K562 (cell line): ENCODE results near the gene PACRG. TPM values are rescaled to one million over a fixed set of nuclear protein-coding genes. Genes with fewer than 3 reads are reported as not detected.

Experiments
- ATAC-seq: fragments of 200-7000 bp; cut with Tn5 transposase; 3 replicates; pipeline ENCODE4 v1.9.1; 2020; ENCODE audit warnings: moderate library complexity
- BruUV-seq: library from RNA; stranded (reverse); fragments of 400-500 nt; replicated peaks from 2 replicates; lab custom pipeline; 2021; lab: Mats Ljungman, UMichigan
- CTCF ChIA-PET: fragments of 300-600 bp; formaldehyde crosslinking; extraction: SDS; loops from one replicate; lab custom pipeline; 2021; ENCODE audit warnings: low intra/inter-chr PET ratio; lab: Yijun Ruan, JAX
- POLR2A ChIA-PET: fragments of 300-600, 350-650 bp; sonication (Branson Sonifier 250); formaldehyde crosslinking; extraction: SDS; loops from one replicate; lab custom pipeline; 2021; ENCODE audit warnings: antibody characterized with exemption, inconsistent platforms; lab: Yijun Ruan, JAX
- DNase-seq, 4 experiments: peaks; one replicate each; pipeline versions ENCODE4 v3.0.0 to v3.0.0-alpha.2; 2011 to 2018; ENCODE audit warnings: low spot score in 3 of 4, mixed read lengths in 3 of 4; ENCODE audit errors: extremely low read depth in 1 of 4
- FAIRE-seq: peaks from 2 replicates; lab custom pipeline; 2011; peaks lifted over from hg19 to GRCh38; lab: Jason Lieb, UNC
- H2AFZ ChIP-seq: 2 replicates; pipeline ENCODE4 v1.6.0; 2011; ENCODE audit warnings: low read depth, low read length, control low read depth, inconsistent platforms
- H3K27ac ChIP-seq: fragments of 200-600 bp; 3 replicates; pipeline ENCODE4 v1.8.0; 2011; ENCODE audit warnings: low read depth, mild to moderate bottlenecking, control low read depth, inconsistent platforms, low read length, moderate library complexity, mixed read lengths; ENCODE audit errors: extremely low read depth
- H3K27me3 ChIP-seq, 2 experiments: fragments of 300-600 bp in 1 of 2; 2 replicates in 1 of 2; 3 replicates in 1 of 2; pipeline versions ENCODE4 v1.6.0 to v1.8.0; 2011; ENCODE audit warnings: inconsistent platforms in 2 of 2, low read length in 2 of 2, mild to moderate bottlenecking in 1 of 2, mixed read lengths in 1 of 2, moderate library complexity in 1 of 2; ENCODE audit not compliant: control insufficient read depth in 2 of 2, insufficient read depth in 2 of 2
- H3K36me3 ChIP-seq: fragments of 300-600 bp; 3 replicates; pipeline ENCODE4 v1.8.0; 2011; ENCODE audit warnings: mild to moderate bottlenecking, low read length, inconsistent platforms; ENCODE audit not compliant: control insufficient read depth, insufficient read depth
- H3K4me1 ChIP-seq, 2 experiments: fragments of 200-600 bp in 1 of 2; replicated peaks in 1 of 2; 2 replicates in 1 of 2; 3 replicates in 1 of 2; pipeline versions ENCODE4 v1.5.1 to v1.8.0; 2011; ENCODE audit warnings: inconsistent platforms in 2 of 2, low read length in 2 of 2, mild to moderate bottlenecking in 1 of 2, mixed read lengths in 1 of 2, moderate library complexity in 1 of 2; ENCODE audit not compliant: control insufficient read depth in 2 of 2, insufficient read depth in 2 of 2
- H3K4me2 ChIP-seq: 2 replicates; pipeline ENCODE4 v1.6.1; 2011; ENCODE audit warnings: low read length, control low read depth, inconsistent platforms, mixed read lengths; ENCODE audit not compliant: insufficient read depth
- H3K4me3 ChIP-seq: fragments of 200-600 bp; sonication (generic), shearing (Covaris generic); 2 replicates; pipeline ENCODE4 v1.5.1; 2016; ENCODE audit warnings: control low read depth, inconsistent platforms
- H3K79me2 ChIP-seq: fragments of 200-600 bp; 3 replicates; pipeline ENCODE4 v1.8.0; 2011; ENCODE audit warnings: low read length, inconsistent platforms; ENCODE audit not compliant: control insufficient read depth, insufficient read depth
- H3K9ac ChIP-seq, 2 experiments: 2 replicates each; pipeline versions ENCODE4 v1.6.0 to v1.6.1; 2011; ENCODE audit warnings: low read depth in 2 of 2, low read length in 2 of 2, control low read depth in 1 of 2, inconsistent platforms in 1 of 2, mild to moderate bottlenecking in 1 of 2, mixed read lengths in 1 of 2; ENCODE audit not compliant: insufficient read depth in 1 of 2
- H3K9me1 ChIP-seq: one replicate; pipeline ENCODE4 v1.6.0; 2011; ENCODE audit warnings: inconsistent platforms, mild to moderate bottlenecking, low read length, moderate library complexity; ENCODE audit not compliant: control insufficient read depth, insufficient read depth
- H3K9me3 ChIP-seq: replicated peaks from 2 replicates; pipeline ENCODE4 v1.5.1; 2011; ENCODE audit warnings: low read depth, low read length, inconsistent platforms; ENCODE audit not compliant: control insufficient read depth, insufficient read depth
- H4K20me1 ChIP-seq: replicated peaks from 2 replicates; pipeline ENCODE4 v1.6.1; 2011; ENCODE audit warnings: low read length, inconsistent platforms, mixed read lengths; ENCODE audit not compliant: control insufficient read depth, insufficient read depth
- BCLAF1 ChIP-seq, 2 experiments: fragments of 450-650 bp in 1 of 2; IDR thresholded peaks; 2 replicates each; pipeline ENCODE4 v1.6.1; 2011 to 2017; ENCODE audit warnings: low read depth in 2 of 2, antibody characterized with exemption in 1 of 2, borderline replicate concordance in 1 of 2, low read length in 1 of 2, mild to moderate bottlenecking in 1 of 2, mixed read lengths in 1 of 2; ENCODE audit not compliant: control insufficient read depth in 1 of 2
- FOXP1 ChIP-seq: sonication (generic); formaldehyde crosslinking; IDR thresholded peaks from 2 replicates; pipeline ENCODE4 v1.8.0; 2022; ENCODE audit warnings: mild to moderate bottlenecking, missing genetic modification reagents
- POU5F1 ChIP-seq: fragments of 150-350 bp; IDR thresholded peaks from 2 replicates; pipeline ENCODE4 v1.6.1; 2014; ENCODE audit warnings: borderline replicate concordance, low read length, low read depth, mild to moderate bottlenecking; ENCODE audit not compliant: partially characterized antibody
- PTTG1 ChIP-seq: fragments of 450-650 bp; IDR thresholded peaks from 2 replicates; pipeline ENCODE4 v1.6.1; 2016; ENCODE audit warnings: low read depth, mild to moderate bottlenecking, missing genetic modification characterization, missing compliant biosample characterization
- RBFOX2 ChIP-seq: fragments of 200-400 bp; formaldehyde crosslinking; IDR thresholded peaks from 2 replicates; pipeline ENCODE4 v1.6.1; 2017; ENCODE audit warnings: low read depth, mild to moderate bottlenecking, low read length, moderate library complexity
- ZFX ChIP-seq: sonication (generic); formaldehyde crosslinking; IDR thresholded peaks from 2 replicates; pipeline ENCODE4 v1.8.0; 2022; ENCODE audit warnings: mild to moderate bottlenecking, missing genetic modification reagents, moderate library complexity
- WGBS: fragments of 100-300 bp; shearing (Covaris generic); methylation state at CpG from one replicate; pipeline ENCODE4 v1.1.6; 2016; ENCODE audit warnings: low coverage, mixed read lengths; ENCODE audit not compliant: insufficient coverage; ENCODE audit errors: missing lambda C conversion rate; 5-methylcytosine and 5-hydroxymethylcytosine counted together
- in situ Hi-C: fragments of 300-500 bp; cut with MboI; formaldehyde crosslinking; loops from 4 replicates; pipeline ENCODE4 v1.15.0; 2018; ENCODE audit warnings: inconsistent platforms, mixed read lengths
- intact Hi-C: fragments of 100-400 bp; cut with micrococcal nuclease; formaldehyde crosslinking; loops from 2 replicates; pipeline ENCODE4 v1.14.2; 2022
- polyA plus RNA-seq, 8 experiments: library from polyadenylated mRNA; depleted of rRNA in 4 of 8; stranded (reverse) in 5 of 8; unstranded in 3 of 8; fragments of >200 nt; fragmentation: Nextera tagmentation in 2 of 8; fragmentation: Illumina TruSeq in 1 of 8; extraction: Ambion mirVana in 2 of 8; extraction: Trizol in 1 of 8; gene quantifications; 2 replicates each; pipeline versions ENCODE4 v1.2.1 to v1.2.3, GENCODE V29; 2011 to 2014; ENCODE audit warnings: inconsistent platforms in 1 of 8, missing spikeins in 1 of 8
- total RNA-seq, 7 experiments: library from RNA; depleted of rRNA in 6 of 7; stranded (reverse); fragments of >200 nt in 6 of 7; fragmentation: Illumina TruSeq in 2 of 7; extraction: Trizol in 2 of 7; gene quantifications; 2 replicates each; pipeline versions ENCODE4 v1.2.1 to v1.2.3, GENCODE V29; 2011 to 2021; ENCODE audit warnings: low replicate concordance in 1 of 7
- TF ChIP-seq, protein P1 (sequence below): fragments of 450-650 bp; IDR thresholded peaks from 2 replicates; pipeline ENCODE4 v1.7.1; 2018; ENCODE audit warnings: mild to moderate bottlenecking, low read depth; ENCODE audit not compliant: partially characterized antibody

The PACRG gene
- total and polyA plus RNA-seq, 9 of the 15 experiments (the other 6 are each of a cell fraction or from before 2014, with no cell fraction given), result 0.04 TPM; not detected in 8

DNA sequence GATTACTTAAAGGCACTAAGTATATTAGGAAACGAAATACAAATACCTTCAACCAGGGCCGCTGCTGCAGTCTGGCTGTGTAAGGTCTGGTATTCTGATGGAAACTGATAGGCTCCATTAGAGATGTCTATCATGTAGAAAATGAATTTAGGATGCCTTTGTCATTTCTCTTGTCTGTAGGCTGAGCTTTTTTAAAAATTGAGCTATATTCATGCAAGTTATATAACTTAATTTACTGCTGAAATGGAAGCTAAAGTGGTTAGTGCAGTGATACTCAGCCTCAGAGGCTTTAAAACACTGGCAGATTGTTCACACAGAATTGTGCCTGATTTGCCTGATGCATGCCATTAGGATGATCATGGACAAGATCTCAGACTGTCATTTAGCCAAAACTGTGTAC is 400.6 kb downstream of the PACRG start (continued):
- TF ChIP-seq BCLAF1 (IDR thresholded peaks at IDR 0.05; ENCODE audit: borderline replicate concordance in 1 of 2, control insufficient read depth in 1 of 2, low read depth in 2 of 2, low read length in 1 of 2) (no peak), FOXP1 (CRISPR knock-in tag) (no peak)

GRCh38 chr6:163132050-163132750 is 404.4 kb downstream of the PACRG start:
- in situ Hi-C loops, result no loop called here

More at GRCh38 chr6:163132050-163132750, 404.4 kb downstream of the PACRG start:
- H3K9me1 ChIP-seq, result no peaks in the 10 kb centered on the region
- FAIRE-seq, result no peak
- H3K4me3 ChIP-seq, result no peak overlapping the region
- no peak overlapping the region for H2AFZ ChIP-seq
- H3K9me3 ChIP-seq, result no peaks in the 10 kb centered on the region
- intact Hi-C loops, result no loop called here
- no peak overlapping the region for H3K27ac ChIP-seq
- TF ChIP-seq ZFX (CRISPR knock-in tag), result no peak
- TF ChIP-seq, protein P1, sequence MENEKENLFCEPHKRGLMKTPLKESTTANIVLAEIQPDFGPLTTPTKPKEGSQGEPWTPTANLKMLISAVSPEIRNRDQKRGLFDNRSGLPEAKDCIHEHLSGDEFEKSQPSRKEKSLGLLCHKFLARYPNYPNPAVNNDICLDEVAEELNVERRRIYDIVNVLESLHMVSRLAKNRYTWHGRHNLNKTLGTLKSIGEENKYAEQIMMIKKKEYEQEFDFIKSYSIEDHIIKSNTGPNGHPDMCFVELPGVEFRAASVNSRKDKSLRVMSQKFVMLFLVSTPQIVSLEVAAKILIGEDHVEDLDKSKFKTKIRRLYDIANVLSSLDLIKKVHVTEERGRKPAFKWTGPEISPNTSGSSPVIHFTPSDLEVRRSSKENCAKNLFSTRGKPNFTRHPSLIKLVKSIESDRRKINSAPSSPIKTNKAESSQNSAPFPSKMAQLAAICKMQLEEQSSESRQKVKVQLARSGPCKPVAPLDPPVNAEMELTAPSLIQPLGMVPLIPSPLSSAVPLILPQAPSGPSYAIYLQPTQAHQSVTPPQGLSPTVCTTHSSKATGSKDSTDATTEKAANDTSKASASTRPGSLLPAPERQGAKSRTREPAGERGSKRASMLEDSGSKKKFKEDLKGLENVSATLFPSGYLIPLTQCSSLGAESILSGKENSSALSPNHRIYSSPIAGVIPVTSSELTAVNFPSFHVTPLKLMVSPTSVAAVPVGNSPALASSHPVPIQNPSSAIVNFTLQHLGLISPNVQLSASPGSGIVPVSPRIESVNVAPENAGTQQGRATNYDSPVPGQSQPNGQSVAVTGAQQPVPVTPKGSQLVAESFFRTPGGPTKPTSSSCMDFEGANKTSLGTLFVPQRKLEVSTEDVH, result no peak
- no peak for TF ChIP-seq RBFOX2
- TF ChIP-seq POU5F1, result no peak
- TF ChIP-seq PTTG1, result no peak
- TF ChIP-seq, all 486 proteins: peak for 0
- Histone ChIP-seq H3K9ac (no peak overlapping the region), H3K4me1 (no peaks in the 10 kb centered on the region), H3K36me3 (no peaks in the 10 kb centered on the region), H3K79me2 (no peaks in the 10 kb centered on the region), H3K4me2 (no peak overlapping the region), H3K27me3 (peaks cover 0 to 11% of the 10 kb centered on the region in 2 experiments; a peak in 3 of 5 replicates), H4K20me1 (no peaks in the 10 kb centered on the region)
- DNase-seq, result no peak
- 0% methylated on average over 2 of the region's 2 CpGs for WGBS
- ChIA-PET POLR2A (no interaction called here), CTCF (no interaction called here)
- BruUV-seq, result no TSS peak
- ATAC-seq, result no peak
